ENCODE results near the gene TMEM253.
A peak's percentile ranks its signal among the peaks of the same experiment; 100 is the strongest.

Gene TMEM253

DNA sequence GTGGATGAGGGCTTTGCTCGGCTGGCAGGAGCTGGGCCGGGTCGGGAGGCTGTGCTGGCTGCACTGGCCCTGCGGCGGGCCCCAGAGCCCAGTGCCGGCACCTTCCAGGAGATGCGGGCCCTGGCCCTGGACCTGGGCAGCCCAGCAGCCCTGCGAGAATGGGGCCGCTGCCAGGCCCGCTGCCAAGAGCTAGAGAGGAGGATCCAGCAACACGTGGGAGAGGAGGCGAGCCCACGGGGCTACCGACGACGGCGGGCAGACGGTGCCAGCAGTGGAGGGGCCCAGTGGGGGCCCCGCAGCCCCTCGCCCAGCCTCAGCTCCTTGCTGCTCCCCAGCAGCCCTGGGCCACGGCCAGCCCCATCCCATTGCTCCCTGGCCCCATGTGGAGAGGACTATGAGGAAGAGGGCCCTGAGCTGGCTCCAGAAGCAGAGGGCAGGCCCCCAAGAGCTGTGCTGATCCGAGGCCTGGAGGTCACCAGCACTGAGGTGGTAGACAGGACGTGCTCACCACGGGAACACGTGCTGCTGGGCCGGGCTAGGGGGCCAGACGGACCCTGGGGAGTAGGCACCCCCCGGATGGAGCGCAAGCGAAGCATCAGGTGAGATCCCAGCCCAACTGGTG is 19.2 kb upstream of the TMEM253 start:
- H3K9me3 Mint-ChIP-seq, result no peaks in the 10 kb centered on the region

DNA sequence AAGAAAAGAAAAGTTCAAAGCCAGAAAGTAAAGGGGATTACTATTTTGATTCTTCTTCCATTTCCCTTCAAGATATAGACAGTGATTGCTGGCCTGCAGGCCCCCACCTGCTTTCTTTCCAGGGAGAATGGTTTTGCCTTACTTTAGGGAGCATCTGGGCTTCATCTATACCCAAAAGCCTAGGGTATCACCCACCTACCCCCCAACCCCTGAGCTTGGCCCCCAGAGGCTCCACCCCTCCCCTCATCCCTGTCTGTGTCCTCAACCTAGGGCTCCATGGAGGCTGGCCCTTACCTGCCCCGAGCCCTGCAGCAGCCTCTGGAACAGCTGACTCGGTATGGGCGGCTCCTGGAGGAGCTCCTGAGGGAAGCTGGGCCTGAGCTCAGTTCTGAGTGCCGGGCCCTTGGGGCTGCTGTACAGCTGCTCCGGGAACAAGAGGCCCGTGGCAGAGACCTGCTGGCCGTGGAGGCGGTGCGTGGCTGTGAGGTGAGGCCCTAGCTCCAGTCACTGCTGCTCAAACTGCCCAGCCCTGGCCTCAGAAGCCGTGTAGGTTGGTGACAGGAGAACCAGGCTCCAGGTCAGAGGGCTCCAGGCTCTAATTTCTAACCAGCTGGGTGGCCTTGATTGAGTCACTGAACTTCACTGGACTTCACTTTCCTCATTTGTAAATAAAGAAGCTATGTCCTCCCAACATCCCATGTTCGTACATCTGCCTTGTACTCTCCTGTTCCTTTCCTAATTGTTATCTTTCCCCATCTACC is 17.1 kb upstream of the TMEM253 start:
- no peak overlapping the region for H3K4me3 Mint-ChIP-seq
- H3K27ac Mint-ChIP-seq, result no peak overlapping the region
- DNase-seq (no peak), ATAC-seq (no peak)
- H3K4me1 Mint-ChIP-seq, result peaks cover 18% of the 10 kb centered on the region
- H3K27me3 Mint-ChIP-seq, result no peaks in the 10 kb centered on the region
- no peaks in the 10 kb centered on the region for H3K9me3 Mint-ChIP-seq

More for the DNA sequence above, 19.2 kb upstream of the TMEM253 start:
- Mint-ChIP-seq H3K27ac (peak overlapping the region in 1 of 2 donors; percentile 10), H3K27me3 (no peaks in the 10 kb centered on the region), H3K4me3 (no peak overlapping the region), H3K4me1 (peaks cover 3% of the 10 kb centered on the region)
- ATAC-seq, result peak; percentile 39
- no peak for DNase-seq

DNA sequence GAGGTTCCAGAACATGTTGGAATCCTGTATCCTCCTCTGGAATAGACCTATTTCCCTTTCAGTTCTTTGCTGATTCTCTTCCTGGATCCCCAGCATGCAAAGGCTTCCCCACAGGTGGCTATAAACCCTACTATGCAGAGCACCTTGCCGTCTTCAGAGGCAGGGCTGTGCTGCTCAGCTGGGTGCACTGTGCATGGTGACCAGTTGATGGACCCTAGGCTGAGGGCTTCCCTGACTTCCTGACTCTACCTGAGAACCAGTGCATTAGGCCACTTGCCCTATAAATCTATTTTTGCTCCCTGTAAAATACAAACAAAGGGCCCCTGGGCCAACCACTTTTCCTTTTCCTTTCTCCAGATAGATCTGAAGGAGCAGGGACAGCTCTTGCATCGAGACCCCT is 16.5 kb upstream of the TMEM253 start:
- Mint-ChIP-seq H3K4me1 (peaks cover 18% of the 10 kb centered on the region), H3K9me3 (no peaks in the 10 kb centered on the region), H3K27ac (peak overlapping the region in 1 of 2 donors; percentile 46)

DNA sequence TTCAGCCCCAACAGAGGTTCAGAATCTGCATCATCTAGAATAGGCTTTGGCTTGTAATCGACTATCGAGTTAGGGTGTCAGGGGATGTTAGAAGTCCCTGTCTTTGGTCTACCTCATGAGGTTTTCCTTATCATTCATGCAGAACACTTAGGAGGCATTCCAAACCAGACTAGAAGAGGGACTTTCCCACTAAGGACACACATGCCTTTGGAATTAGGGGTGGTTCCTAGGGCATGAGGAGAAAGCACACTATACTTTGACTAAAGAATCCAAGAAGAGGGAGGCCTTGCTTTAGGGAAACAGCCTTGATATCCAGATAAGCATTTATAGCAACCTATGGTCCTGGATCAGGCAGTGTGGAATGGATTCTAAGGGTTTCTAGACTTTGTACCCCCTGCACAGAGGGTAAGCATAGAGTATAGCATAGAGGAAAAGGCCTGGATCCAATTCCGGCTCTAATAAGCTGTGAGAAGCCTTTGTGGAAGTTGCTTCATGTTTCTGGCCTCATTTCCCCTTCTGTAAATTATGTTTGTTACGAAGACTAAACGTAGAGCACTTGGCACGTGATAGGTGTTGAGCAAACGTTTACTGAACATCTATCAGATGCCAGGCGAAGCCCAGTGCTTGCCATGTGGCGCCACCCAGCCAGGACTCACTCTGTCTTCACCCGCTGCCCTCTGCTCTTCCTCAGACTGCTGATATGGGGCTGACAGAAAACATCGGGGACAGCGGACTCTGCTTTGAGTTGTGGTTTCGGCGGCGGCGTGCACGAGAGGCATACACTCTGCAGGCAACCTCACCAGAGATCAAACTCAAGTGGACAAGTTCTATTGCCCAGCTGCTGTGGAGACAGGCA is 15.6 kb upstream of the TMEM253 start:
- no peaks in the 10 kb centered on the region for H3K9me3 Mint-ChIP-seq
- H3K4me1 Mint-ChIP-seq, result peaks cover 18% of the 10 kb centered on the region
- no peak for ATAC-seq
- no peak overlapping the region for H3K27ac Mint-ChIP-seq
- DNase-seq, result no peak
- H3K4me3 Mint-ChIP-seq, result no peak overlapping the region
- no peaks in the 10 kb centered on the region for H3K27me3 Mint-ChIP-seq

More for the DNA sequence above, 16.5 kb upstream of the TMEM253 start:
- no peaks in the 10 kb centered on the region for H3K27me3 Mint-ChIP-seq
- no peak overlapping the region for H3K4me3 Mint-ChIP-seq
- ATAC-seq (no peak), DNase-seq (no peak)

DNA sequence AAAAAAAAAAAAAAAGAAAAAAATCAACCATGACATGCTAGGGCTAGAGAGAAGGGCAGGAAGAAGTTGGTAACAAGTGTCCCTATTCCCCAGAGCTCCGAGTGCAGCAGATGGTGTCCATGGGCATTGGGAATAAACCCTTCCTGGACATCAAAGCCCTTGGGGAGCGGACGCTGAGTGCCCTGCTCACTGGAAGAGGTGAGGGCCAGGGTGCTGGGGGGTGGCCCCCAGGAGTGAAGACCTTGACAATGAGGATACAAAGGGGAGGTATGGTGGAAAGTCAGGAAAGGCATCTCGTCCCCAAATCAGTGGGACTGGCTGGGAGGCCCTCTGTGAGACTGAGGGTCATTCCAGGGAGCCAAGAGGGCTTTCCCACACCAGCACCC is 14.0 kb upstream of the TMEM253 start:
- Mint-ChIP-seq H3K4me3 (no peak overlapping the region), H3K4me1 (peaks cover 18% of the 10 kb centered on the region), H3K9me3 (no peaks in the 10 kb centered on the region), H3K27me3 (no peaks in the 10 kb centered on the region), H3K27ac (peak overlapping the region in 1 of 2 donors; percentile 91)
- DNase-seq (no peak), ATAC-seq (no peak)

DNA sequence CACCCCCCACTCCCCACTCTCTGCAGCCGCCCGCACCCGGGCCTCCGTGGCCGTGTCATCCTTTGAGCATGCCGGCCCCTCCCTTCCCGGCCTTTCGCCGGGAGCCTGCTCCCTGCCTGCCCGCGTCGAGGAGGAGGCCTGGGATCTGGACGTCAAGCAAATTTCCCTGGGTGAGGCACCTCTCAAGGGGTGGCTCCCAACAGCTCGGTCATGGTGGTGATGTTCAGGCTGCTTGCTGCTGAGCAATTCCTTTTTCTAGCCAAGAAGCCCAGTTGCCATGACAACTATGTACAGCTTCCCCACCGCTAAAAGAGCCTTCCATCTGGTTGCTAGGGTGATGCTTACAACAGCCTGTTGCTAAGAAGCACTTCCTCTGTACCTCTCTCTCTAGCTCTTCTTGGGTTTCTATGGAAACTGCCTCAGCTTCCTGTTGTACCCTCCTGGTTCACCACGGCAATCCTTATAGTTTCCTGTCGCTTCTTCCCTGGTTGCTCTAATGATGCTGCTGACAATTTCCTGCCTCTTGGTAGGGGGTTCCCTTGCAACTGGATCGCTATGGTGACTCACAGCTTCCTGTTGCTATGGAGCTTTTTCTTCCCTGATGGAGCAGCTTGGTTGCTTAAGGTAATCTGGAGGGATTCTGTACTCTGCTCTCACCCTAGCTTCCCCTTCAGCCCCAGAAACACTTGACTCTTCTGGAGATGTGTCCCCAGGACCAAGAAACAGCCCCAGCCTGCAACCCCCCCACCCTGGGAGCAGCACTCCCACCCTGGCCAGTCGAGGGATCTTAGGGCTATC is 13.4 kb upstream of the TMEM253 start:
- Mint-ChIP-seq H3K27ac (no peak overlapping the region), H3K9me3 (no peaks in the 10 kb centered on the region), H3K4me1 (peaks cover 21% of the 10 kb centered on the region), H3K4me3 (no peak overlapping the region), H3K27me3 (no peaks in the 10 kb centered on the region)
- peak in 1 of 2 donors; percentile 51 for DNase-seq
- peak; percentile 80 for ATAC-seq

DNA sequence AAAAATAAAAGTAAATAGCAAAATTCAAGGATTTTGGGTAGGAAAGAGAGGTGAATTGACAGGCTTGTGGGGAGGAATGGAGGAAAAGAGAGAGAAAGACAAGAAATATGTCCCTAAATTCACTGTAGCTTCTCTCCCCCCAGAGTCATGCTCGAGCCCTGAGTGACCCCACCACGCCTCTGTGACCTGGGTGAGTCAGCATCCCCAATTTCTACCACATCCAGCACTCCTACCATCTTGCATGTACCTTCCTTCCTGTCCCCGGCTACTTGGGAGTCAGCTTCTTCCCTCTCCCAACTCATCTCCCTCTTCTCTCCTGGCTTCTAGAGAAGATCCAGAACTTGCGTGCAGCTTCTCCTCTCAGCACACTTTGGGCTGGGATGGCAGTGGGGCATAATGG is 12.2 kb upstream of the TMEM253 start:
- Mint-ChIP-seq H3K4me3 (no peak overlapping the region), H3K27me3 (no peaks in the 10 kb centered on the region), H3K27ac (no peak overlapping the region), H3K4me1 (peaks cover 27% of the 10 kb centered on the region), H3K9me3 (no peaks in the 10 kb centered on the region)
- no peak for ATAC-seq
- no peak for DNase-seq

DNA sequence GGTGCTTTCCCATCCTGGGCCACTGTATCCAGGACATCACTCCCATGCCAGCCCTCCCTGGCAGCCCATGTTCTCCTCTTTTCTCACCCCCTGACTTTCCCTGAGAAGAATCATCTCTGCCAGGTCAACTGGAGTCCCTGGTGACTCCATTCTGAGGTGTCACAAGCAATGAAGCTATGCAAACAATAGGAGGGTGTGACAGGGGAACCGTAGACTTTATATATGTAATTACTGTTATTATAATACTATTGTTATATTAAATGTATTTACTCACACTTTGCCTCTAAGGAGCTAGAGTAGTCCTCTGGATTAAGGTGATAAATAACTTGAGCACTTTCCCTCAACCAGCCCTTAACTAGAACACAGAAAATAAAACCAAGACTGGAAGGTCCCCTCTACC is 11.6 kb upstream of the TMEM253 start:
- no peak overlapping the region for H3K27ac Mint-ChIP-seq

DNA sequence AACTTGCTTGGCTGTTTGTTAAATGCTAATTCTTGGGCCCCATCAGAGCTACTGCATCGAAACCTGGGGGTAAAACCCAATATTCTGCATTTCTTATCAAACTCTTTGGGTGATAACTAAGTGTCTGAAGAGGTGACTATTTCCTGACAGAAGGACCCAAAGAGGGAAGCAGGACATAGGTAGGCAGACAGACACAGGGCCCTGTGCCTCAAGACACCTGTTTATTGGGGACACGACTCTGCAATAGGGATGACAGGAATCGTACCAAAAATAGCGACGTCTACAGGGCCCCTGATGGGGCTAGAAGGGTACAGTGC is 11.0 kb upstream of the TMEM253 start:
- no peak overlapping the region for H3K4me3 Mint-ChIP-seq
- no peaks in the 10 kb centered on the region for H3K9me3 Mint-ChIP-seq
- H3K27ac Mint-ChIP-seq, result no peak overlapping the region
- no peak for DNase-seq
- no peaks in the 10 kb centered on the region for H3K27me3 Mint-ChIP-seq
- H3K4me1 Mint-ChIP-seq, result peaks cover 27% of the 10 kb centered on the region
- no peak for ATAC-seq

More for the DNA sequence above, 11.6 kb upstream of the TMEM253 start:
- DNase-seq (no peak), ATAC-seq (no peak)
- Mint-ChIP-seq H3K4me1 (peaks cover 27% of the 10 kb centered on the region), H3K9me3 (no peaks in the 10 kb centered on the region), H3K27me3 (no peaks in the 10 kb centered on the region), H3K4me3 (no peak overlapping the region)

DNA sequence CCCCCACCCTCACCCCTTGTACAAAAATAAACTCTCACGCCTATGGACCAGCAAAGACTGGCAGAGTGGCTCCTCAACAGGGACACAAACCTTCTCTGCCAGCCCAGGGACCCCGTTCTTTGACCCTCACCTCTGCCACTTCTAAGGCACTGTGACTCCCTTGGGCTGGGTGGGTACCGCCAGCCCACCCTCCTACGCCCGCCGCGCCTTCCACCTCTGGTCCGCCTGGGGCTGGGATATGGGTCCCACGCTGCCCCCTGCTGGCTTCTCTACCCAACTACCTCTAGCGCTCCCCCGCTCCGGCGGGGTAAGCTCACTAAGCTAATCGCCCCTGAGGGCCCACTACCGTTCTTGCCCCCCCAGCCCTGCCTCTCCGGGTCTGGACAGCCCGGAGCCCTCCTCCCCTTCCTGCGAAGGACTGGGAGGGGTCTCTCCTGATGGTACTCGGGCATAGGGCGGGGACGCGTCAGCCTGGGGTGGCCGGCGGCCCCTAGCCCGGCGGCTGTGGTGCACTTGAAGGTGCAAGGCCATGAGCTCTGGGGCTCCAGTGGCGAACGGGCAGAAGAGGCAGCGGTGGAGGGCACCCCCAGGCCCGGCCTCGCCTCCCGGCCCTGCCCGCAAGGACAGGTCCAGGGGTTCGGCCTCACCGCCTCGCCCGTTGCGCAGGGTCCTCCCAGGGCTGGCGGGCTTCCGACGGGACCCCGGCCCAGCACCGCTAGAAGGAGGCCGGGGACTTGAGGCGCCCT is 10.5 kb upstream of the TMEM253 start:
- H3K4me1 Mint-ChIP-seq, result peaks cover 27% of the 10 kb centered on the region
- ATAC-seq, result peak; percentile 18
- no peaks in the 10 kb centered on the region for H3K27me3 Mint-ChIP-seq
- peak in 1 of 2 donors; percentile 42 for DNase-seq
- H3K27ac Mint-ChIP-seq, result no peak overlapping the region
- no peaks in the 10 kb centered on the region for H3K9me3 Mint-ChIP-seq
- no peak overlapping the region for H3K4me3 Mint-ChIP-seq

DNA sequence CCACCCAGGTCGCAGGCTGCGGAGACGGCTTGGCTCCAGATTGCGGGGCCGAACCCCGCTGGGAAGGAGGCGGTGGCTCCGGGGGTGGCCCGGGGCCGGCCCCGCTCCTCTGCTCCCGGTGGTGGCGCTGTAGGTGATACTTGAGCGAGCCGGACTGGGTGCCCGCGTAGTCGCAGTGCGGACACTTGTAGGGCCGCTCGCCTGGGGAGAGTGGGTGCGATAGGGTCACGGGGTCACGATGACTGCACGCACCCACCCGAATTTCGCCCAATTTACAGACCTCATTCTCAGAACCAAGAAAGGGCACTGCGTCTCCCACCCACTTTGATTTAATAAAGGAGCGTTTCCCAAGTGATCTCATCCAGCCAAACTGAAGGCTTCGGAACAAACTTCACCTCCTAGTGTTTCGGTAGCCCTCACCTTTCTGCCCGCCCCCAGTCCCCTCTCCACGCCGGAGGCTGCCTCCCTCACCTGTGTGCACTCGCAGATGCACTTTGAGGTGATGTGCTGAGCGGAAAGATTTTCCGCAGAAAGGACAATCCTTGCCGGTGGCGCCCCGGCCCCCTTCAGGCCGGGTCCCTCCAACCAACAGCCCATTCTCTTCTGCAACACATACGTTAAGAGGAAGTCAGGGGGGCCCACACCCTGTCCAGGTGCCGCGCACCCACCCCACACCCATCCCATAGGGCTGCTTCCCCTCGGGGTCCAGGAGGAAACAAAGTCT is 9.8 kb upstream of the TMEM253 start:
- DNase-seq (no peak), ATAC-seq (no peak)
- Mint-ChIP-seq H3K4me1 (peaks cover 27% of the 10 kb centered on the region), H3K27ac (no peak overlapping the region), H3K27me3 (no peaks in the 10 kb centered on the region), H3K9me3 (no peaks in the 10 kb centered on the region), H3K4me3 (no peak overlapping the region)

DNA sequence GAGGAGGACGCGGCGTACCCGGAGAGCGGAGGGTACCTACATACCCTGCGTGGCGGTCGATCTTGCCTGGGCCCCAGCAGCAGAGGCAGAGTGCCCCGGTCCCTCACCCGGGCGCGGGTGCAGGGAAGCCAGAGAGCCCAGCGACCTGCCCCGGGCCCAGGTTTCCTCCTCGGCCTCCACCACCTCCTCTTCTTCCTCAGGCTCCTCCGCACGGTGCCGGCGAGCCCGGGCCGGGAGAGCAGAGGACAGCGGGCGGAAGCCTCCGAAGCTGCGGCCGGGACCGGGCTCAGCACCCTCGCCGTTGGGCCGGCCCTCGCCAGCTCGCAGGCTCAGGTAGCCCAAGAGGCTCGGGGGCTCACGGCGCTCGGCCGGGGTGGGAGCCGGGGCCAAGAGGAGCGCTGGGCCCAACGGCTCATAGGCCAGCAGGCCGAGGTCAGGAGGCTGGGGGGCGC is 9.0 kb upstream of the TMEM253 start:
- Mint-ChIP-seq H3K4me1 (peaks cover 23% of the 10 kb centered on the region), H3K27me3 (no peaks in the 10 kb centered on the region), H3K27ac (no peak overlapping the region), H3K9me3 (no peaks in the 10 kb centered on the region), H3K4me3 (no peak overlapping the region)
- DNase-seq (no peak), ATAC-seq (peak; percentile 1)

DNA sequence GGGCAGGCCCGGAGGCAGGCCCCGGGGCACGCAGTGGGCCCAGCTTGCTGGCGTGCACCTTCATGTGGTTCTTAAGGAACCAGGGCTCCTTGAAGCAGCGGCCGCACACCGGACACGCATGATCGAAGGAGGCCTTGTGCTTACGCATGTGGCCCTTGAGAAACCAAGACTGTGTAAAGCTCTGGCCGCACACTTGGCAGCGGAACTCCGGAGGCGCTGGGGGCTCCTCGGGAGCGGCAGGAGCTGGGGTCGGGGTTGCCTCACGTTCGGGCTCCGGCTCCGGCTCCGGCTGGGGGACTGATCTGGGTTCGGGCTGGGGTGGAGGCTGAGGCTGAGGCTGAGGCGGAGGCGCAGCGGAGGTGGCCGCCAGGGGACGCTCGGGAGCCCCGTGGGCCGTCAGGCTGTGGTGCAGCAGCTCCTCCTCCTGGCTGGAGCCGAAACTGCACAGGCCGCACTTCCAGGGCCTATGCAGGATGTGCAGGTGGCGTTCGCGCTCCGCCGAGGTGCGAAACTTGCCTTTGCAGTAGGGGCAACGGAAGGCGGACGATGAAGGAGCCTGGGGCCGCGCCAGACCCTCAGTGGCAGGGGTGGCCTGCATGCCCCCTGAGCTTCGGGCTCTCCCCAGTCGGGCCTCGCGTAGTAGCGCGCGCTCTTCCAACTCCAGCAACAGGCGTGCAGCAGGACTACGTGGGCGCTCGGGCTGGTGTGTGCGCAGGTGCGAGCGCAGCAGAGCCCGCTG is 8.4 kb upstream of the TMEM253 start:
- ATAC-seq, result peak; percentile 83
- Mint-ChIP-seq H3K27me3 (no peaks in the 10 kb centered on the region), H3K9me3 (no peaks in the 10 kb centered on the region), H3K4me3 (no peak overlapping the region), H3K4me1 (peaks cover 23% of the 10 kb centered on the region), H3K27ac (no peak overlapping the region)
- peak; percentile 89 to 93 for DNase-seq

DNA sequence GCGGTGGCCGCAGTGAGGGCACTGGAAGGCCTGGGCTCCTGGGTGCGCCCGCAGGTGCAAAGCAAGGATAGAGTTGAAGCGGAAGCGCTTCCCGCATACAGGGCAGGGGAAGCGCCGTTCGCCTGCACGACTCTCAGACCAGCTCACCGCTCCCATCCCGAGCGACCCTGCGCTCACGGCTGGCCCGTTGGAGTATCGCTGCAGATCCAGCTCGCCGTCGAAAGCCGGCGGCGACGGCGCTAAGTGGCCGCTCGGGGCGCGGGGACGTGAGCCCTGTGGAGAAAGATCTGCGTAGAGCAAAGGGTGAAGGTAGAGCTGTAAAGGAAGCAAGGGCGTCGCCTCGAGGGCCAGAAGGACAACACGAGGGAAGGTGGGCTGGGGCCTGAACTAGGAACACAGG is 7.8 kb upstream of the TMEM253 start:
- ATAC-seq, result no peak
- Mint-ChIP-seq H3K4me3 (no peak overlapping the region), H3K27ac (no peak overlapping the region), H3K9me3 (no peaks in the 10 kb centered on the region), H3K27me3 (no peaks in the 10 kb centered on the region), H3K4me1 (peaks cover 19% of the 10 kb centered on the region)
- DNase-seq, result no peak

Measured in stimulated activated naive CD8-positive, alpha-beta T cell treated with anti-CD3 and anti-CD28 coated beads, Interleukin-15, amount 100 ng/mL, for 72 hours (primary cell).